SK-N-MC (cell line): ENCODE results near the gene MTX1.
"Not testable (repeated sequence)": the region's sequence is repeated elsewhere in the genome, so short reads cannot be mapped to it uniquely, and the experiment has no call there.

ENCODE experiments used
- DNase-seq: peaks from one replicate; pipeline ENCODE4 v3.0.0-alpha.2; 2011; ENCODE audit warnings: low read depth, low spot score
- H3K27ac ChIP-seq: fragments of 200-600 bp; sonication (generic); 2 replicates; pipeline ENCODE4 v1.5.1; 2016; ENCODE audit warnings: mixed run types
- H3K36me3 ChIP-seq: fragments of 200-600 bp; sonication (generic); 2 replicates; pipeline ENCODE4 v1.6.1; 2017; ENCODE audit warnings: antibody characterized with exemption, low read length, mixed read lengths; ENCODE audit not compliant: insufficient read depth
- H3K4me3 ChIP-seq: fragments of 200-600 bp; sonication (generic); 2 replicates; pipeline ENCODE4 v1.5.1; 2016
- H3K9ac ChIP-seq: fragments of 200-600 bp; sonication (generic); 2 replicates; pipeline ENCODE4 v1.8.0; 2017; ENCODE audit warnings: mixed run types, mixed read lengths; ENCODE audit not compliant: insufficient read length
- H3K9me3 ChIP-seq: fragments of 200-600 bp; sonication (generic); 2 replicates; pipeline ENCODE4 v1.6.1; 2017; ENCODE audit warnings: low read depth, mild to moderate bottlenecking, antibody characterized with exemption, low read length, moderate library complexity, mixed read lengths
- EZH2 ChIP-seq: fragments of 200-600 bp; sonication (generic); IDR thresholded peaks from one replicate; pipeline ENCODE4 v1.6.1; 2017; ENCODE audit warnings: antibody characterized with exemption
- FOXP2 ChIP-seq: optimal IDR thresholded peaks from 2 replicates; pipeline ENCODE3; 2011; ENCODE audit warnings: mild to moderate bottlenecking, moderate library complexity; ENCODE audit not compliant: insufficient read depth; ENCODE audit errors: extremely low read length, control extremely low read depth
- POLR2AphosphoS5 ChIP-seq: IDR thresholded peaks from 2 replicates; pipeline ENCODE4 v1.6.1; 2012; ENCODE audit warnings: mild to moderate bottlenecking, low read depth, low read length, borderline replicate concordance

Gene MTX1, protein sequence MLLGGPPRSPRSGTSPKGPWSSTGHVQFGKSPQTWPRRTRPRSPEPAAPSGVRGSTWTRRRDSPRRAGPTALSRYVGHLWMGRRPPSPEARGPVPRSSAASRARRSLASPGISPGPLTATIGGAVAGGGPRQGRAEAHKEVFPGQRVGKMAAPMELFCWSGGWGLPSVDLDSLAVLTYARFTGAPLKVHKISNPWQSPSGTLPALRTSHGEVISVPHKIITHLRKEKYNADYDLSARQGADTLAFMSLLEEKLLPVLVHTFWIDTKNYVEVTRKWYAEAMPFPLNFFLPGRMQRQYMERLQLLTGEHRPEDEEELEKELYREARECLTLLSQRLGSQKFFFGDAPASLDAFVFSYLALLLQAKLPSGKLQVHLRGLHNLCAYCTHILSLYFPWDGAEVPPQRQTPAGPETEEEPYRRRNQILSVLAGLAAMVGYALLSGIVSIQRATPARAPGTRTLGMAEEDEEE

DNA sequence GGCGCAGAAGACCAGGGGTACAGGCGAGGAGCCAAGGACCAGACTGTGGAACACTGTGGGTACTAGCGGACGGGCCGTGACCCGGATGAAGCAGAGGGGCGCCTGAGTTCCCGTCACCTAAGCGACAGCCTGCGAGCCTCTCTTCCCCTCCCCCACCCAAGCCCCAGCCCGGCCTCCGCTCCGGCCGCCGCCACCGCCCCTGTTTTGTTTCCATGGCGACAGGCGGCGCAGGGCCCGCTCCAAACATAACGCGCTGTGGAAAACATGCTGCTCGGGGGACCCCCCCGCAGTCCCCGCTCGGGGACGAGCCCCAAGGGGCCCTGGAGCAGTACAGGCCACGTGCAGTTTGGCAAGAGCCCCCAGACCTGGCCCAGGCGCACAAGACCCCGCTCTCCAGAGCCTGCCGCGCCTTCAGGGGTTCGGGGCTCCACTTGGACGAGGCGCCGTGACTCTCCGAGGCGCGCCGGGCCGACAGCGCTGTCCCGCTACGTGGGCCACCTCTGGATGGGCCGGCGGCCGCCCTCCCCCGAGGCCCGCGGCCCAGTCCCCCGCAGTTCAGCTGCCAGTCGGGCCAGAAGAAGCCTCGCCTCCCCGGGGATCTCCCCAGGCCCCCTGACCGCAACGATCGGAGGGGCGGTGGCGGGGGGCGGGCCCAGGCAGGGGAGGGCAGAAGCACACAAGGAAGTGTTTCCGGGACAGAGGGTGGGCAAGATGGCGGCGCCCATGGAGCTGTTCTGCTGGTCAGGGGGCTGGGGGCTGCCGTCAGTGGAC, at the start of gene MTX1:
Gene MTX1 (plus strand): TSS at position 155 of the 771 bp plus-strand sequence. CDS start 110 bp downstream, at position 265.
- no peaks in the 10 kb centered on the region for H3K36me3 ChIP-seq
- TF ChIP-seq EZH2 (no peak), FOXP2 (peak; percentile 77), POLR2AphosphoS5 (0 out of 2 replicates have a peak, but pooled peaks have one; percentile 61)
- DNase-seq = no peak
- H3K4me3 ChIP-seq = peak within 1 kb of the TSS; percentile 95
- H3K27ac ChIP-seq = peak within 1 kb of the TSS; percentile 49
- H3K9me3 ChIP-seq = no peaks in the 10 kb centered on the region
- H3K9ac ChIP-seq = peak within 1 kb of the TSS; percentile 89

DNA sequence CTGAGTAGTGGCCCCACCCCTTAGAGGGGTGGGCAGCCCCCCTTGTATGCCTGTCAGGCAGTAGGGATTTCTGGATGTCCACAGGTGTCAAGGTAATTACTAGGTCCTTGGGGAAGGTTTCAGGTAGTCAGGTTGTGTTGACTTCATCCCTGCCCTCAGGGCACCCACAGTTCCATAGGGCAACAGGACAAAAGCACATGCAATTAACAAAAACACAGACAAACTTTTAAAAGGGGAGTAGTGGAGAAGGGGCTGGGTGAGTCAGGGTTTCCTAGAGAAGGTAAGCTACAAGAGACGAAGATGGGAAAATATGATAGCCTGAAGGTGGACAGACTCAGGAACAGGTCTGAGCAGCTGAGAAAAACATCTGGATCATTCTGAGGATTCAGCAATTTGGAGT, 49.5 kb upstream of the MTX1 start:
- H3K27ac ChIP-seq = no peak overlapping the region
- H3K36me3 ChIP-seq = no peaks in the 10 kb centered on the region
- no peak for DNase-seq
- no peak for TF ChIP-seq FOXP2
- TF ChIP-seq EZH2 = no peak
- TF ChIP-seq POLR2AphosphoS5 = no peak
- H3K9me3 ChIP-seq = no peaks in the 10 kb centered on the region
- no peak overlapping the region for H3K9ac ChIP-seq
- no peak overlapping the region for H3K4me3 ChIP-seq

- no peaks in the 10 kb centered on the region for H3K9me3 ChIP-seq
- H3K4me3 ChIP-seq = no peak overlapping the region
- TF ChIP-seq FOXP2 (no peak), EZH2 (no peak)
- no peak overlapping the region for H3K27ac ChIP-seq
- no peaks in the 10 kb centered on the region for H3K36me3 ChIP-seq
- no peak for DNase-seq
- H3K9ac ChIP-seq = no peak overlapping the region
Measured at GRCh38 chr1:155160128-155160527, 48.4 kb upstream of the MTX1 start.

- not testable (repeated sequence) for H3K4me3 ChIP-seq, H3K9me3 ChIP-seq, H3K36me3 ChIP-seq, DNase-seq, H3K9ac ChIP-seq, H3K27ac ChIP-seq
Measured at GRCh38 chr1:155162631-155163030, 45.9 kb upstream of the MTX1 start.

GRCh38 chr1:155163785-155164184, 44.7 kb upstream of the MTX1 start:
- not testable (repeated sequence) for H3K27ac ChIP-seq, DNase-seq, H3K4me3 ChIP-seq, H3K9me3 ChIP-seq, H3K9ac ChIP-seq, H3K36me3 ChIP-seq

DNA sequence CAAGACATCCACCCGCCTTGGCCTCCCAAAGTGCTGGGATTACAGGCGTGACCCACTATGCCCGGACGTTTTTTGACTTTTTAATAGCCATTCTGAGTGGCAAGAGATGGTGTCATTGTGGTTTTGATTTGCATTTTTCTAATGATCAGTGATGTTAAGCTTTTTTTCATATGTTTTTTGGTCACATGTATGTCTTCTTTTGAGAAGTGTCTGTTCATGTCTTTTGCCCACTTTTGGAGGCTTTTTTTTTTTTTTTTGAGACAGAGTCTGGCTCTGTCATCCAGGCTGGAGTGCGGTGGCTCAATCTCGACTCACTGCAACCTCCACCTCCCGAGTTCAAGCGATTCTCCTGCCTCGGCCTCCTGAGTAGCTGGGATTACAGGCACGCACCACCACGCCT, 43.9 kb upstream of the MTX1 start:
- not testable (repeated sequence) for DNase-seq, H3K4me3 ChIP-seq, H3K9ac ChIP-seq, H3K27ac ChIP-seq, H3K9me3 ChIP-seq, H3K36me3 ChIP-seq

DNA sequence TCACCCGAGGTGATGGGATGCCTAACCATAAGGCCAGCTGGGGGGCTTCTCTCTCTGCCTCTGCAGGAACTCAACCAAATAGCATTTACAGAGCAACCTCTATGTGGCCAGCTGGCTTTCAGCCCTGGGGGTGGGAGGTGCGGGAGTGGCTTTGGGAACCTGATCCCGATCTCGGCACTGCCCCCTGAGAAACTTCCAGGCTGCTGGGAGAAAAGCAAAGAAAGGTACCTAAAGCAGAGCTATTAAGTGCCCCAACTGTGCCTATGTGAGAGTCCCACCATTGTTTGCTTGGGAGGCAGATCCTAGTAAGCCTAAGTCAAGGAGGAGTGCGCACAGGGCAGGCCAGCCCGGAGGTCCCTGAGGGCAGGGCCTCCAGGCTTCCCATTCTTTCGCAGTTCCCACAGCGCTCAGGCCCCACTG, 42.4 kb upstream of the MTX1 start:
- Histone ChIP-seq H3K9me3 (no peaks in the 10 kb centered on the region), H3K36me3 (peaks cover 6% of the 10 kb centered on the region), H3K9ac (no peak overlapping the region), H3K27ac (no peak overlapping the region), H3K4me3 (no peak overlapping the region)
- no peak for DNase-seq
- no peak for TF ChIP-seq FOXP2
- no peak for TF ChIP-seq POLR2AphosphoS5
- no peak for TF ChIP-seq EZH2

- TF ChIP-seq FOXP2 (no peak), POLR2AphosphoS5 (no peak), EZH2 (no peak)
- H3K27ac ChIP-seq = no peak overlapping the region
- H3K4me3 ChIP-seq = no peak overlapping the region
- H3K36me3 ChIP-seq = peaks cover 6% of the 10 kb centered on the region
- no peak for DNase-seq
- H3K9me3 ChIP-seq = no peaks in the 10 kb centered on the region
- no peak overlapping the region for H3K9ac ChIP-seq
Measured at GRCh38 chr1:155166471-155167165, 41.9 kb upstream of the MTX1 start.
